Measurements from ENCODE around the gene TRO.
A peak's percentile ranks its signal among the peaks of the same experiment; 100 is the strongest.

TRO gene

GRCh38 chrX:54920610-54921426, at the start of gene TRO:
Gene TRO (plus strand): TSS chrX:54920824. CDS start chrX:54922247, 1,423 bp downstream.
- ChIA-PET CTCF (interaction anchor here (1.0 to 1.2 kb wide), 2 partner anchors 29 to 1462 kb away, joined by 5 read pairs; no protein-coding TSS in a partner anchor), POLR2A (interaction anchor here (1.0 to 1.9 kb wide), 8 partner anchors 18 to 281 kb away, joined by 3 to 15 read pairs (median 3); partner anchors contain the start of gene APEX2)
- peak; percentile 30 for DNase-seq (ENCODE audit: extremely low spot score)
- peak; percentile 85 for TF ChIP-seq PKNOX1 (IDR thresholded peaks at IDR 0.05)
- TF ChIP-seq FOXA1 (IDR thresholded peaks at IDR 0.05) = no peak

DNA sequence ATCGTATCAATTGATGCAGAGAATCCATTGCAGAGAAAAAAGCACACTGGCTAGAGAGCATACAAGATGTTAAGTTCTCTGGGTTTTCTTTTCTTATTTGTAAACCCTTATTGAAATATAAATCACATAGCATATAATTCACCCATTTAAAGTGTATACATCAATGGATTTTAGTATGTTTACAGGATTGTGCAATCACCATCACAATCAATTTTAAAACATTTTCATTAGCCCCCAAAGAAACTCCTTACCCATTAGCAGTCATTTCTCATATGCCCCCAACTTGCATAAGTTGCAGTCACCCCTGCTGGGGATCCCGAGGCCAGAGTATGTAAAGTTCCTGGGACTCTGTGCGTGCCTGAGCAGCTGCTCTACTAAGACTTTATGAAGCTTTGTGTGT, 34.9 kb upstream of the TRO start:
- no peak for DNase-seq (ENCODE audit: extremely low spot score)
- ChIA-PET CTCF (no interaction called here), POLR2A (no interaction called here)
- TF ChIP-seq CTBP1 (IDR thresholded peaks at IDR 0.05; ENCODE audit: borderline replicate concordance) (no peak), FOXA1 (IDR thresholded peaks at IDR 0.05) (no peak), LEF1 (IDR thresholded peaks at IDR 0.05; ENCODE audit: borderline replicate concordance) (no peak), SP1 (IDR thresholded peaks at IDR 0.05) (no peak), HDGF (IDR thresholded peaks at IDR 0.05; ENCODE audit: borderline replicate concordance) (no peak)

DNA sequence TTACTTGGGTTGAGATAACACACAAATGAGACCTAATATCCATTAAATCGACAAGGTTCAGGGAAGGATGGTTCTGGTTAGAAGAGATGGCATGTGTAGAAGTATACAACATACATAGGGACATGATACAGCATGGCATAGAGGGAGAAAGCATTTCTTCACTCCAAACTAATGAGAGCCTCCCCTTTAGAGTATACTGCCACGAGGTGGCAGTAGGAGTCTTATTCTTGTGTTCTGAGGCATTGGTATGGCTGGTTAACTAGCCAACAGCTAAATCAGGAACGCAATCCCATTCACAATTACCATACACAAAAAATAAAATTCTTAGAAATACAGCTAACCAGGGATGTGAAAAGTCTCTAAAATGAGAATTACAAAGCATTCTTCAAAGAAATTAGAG, 29.1 kb upstream of the TRO start:
- DNase-seq (ENCODE audit: extremely low spot score) = peak; percentile 29
- ChIA-PET POLR2A (no interaction called here), CTCF (interaction anchor here (0.5 to 1.5 kb wide), 3 partner anchors 29 to 870 kb away, joined by 5 read pairs; partner anchors contain the start of gene TRO)
- TF ChIP-seq ELF4 (IDR thresholded peaks at IDR 0.05) = no peak
- no peak for TF ChIP-seq HDGF (IDR thresholded peaks at IDR 0.05; ENCODE audit: borderline replicate concordance)

DNA sequence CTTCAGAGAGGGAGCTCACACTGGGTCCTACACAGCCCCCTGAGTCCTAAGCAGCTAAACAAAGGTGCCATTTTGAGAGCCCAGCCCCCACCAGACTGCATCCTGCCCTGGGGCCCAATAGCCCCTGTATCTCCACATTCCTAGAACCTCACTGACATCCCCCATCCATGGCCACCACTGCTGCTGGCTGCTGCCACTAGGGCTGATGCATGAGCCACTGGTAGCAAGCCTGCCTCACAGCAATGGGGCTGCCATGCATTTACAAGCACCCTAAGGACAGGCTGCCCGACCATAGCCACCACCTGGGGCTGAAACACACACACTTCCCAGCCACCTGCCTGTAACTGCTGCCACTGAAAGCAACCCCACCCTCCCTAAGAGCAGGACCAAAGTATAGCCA, 26.5 kb upstream of the TRO start:
- TF ChIP-seq SUZ12 (IDR thresholded peaks at IDR 0.05) (no peak), ARNT (IDR thresholded peaks at IDR 0.05) (no peak), SP1 (IDR thresholded peaks at IDR 0.05) (no peak), ZNF384 (IDR thresholded peaks at IDR 0.05) (no peak), PKNOX1 (IDR thresholded peaks at IDR 0.05) (no peak), L3MBTL2 (conservative IDR thresholded peaks at IDR 0.05) (no peak), LEF1 (IDR thresholded peaks at IDR 0.05; ENCODE audit: borderline replicate concordance) (no peak), BHLHE40 (IDR thresholded peaks at IDR 0.05; ENCODE audit: borderline replicate concordance) (no peak), FOXM1 (IDR thresholded peaks at IDR 0.05; ENCODE audit: borderline replicate concordance) (no peak), HDGF (IDR thresholded peaks at IDR 0.05; ENCODE audit: borderline replicate concordance) (no peak), NFRKB (IDR thresholded peaks at IDR 0.05) (no peak), ELF4 (IDR thresholded peaks at IDR 0.05) (no peak)
- no peak for DNase-seq (ENCODE audit: extremely low spot score)
- ChIA-PET CTCF (no interaction called here), POLR2A (no interaction called here)

- ChIA-PET CTCF (no interaction called here), POLR2A (no interaction called here)
- DNase-seq (ENCODE audit: extremely low spot score) = no peak
- TF ChIP-seq BHLHE40 (IDR thresholded peaks at IDR 0.05; ENCODE audit: borderline replicate concordance) (no peak), PKNOX1 (IDR thresholded peaks at IDR 0.05) (no peak), CTBP1 (IDR thresholded peaks at IDR 0.05; ENCODE audit: borderline replicate concordance) (no peak), ZNF384 (IDR thresholded peaks at IDR 0.05) (no peak), ARNT (IDR thresholded peaks at IDR 0.05) (no peak), SP1 (IDR thresholded peaks at IDR 0.05) (no peak), L3MBTL2 (conservative IDR thresholded peaks at IDR 0.05) (no peak), ELF4 (IDR thresholded peaks at IDR 0.05) (no peak), NFRKB (IDR thresholded peaks at IDR 0.05) (no peak), SUZ12 (IDR thresholded peaks at IDR 0.05) (no peak), TARDBP (IDR thresholded peaks at IDR 0.05) (no peak), LEF1 (IDR thresholded peaks at IDR 0.05; ENCODE audit: borderline replicate concordance) (no peak), HDGF (IDR thresholded peaks at IDR 0.05; ENCODE audit: borderline replicate concordance) (no peak), FOXK2 (IDR thresholded peaks at IDR 0.05) (no peak), FOXM1 (IDR thresholded peaks at IDR 0.05; ENCODE audit: borderline replicate concordance) (no peak), FOXA1 (IDR thresholded peaks at IDR 0.05) (no peak)
Observed at GRCh38 chrX:54909941-54910340, 10.7 kb upstream of the TRO start.

DNA sequence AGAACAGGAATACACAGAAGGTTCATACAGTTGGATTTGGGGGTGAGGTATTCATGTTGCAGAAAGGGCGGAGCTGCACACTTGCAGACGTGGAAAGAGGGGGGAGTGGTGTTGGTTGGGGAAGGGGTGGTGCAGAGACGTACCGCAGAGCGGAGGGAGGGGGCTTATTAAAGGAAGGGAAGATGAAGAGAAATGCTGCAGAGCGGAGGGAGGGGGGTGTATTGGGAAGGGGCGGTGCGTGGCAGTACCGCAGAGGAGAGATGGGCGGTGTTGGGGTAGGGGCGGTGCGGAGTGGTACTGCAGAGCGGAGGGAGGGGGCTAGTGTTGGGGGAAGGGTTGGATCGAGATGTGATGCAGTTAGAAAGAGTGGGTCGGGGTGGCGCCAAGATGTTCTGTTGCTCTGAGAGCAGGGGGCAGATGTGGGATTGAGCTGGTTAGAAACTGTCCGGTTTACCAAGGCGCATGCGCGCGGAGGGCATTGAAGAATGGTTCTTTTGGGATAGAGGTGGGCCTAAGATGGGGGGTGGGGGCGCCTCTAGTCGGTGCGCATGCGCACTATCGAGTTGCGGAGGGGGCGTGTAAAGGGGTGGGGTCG, 900 bp downstream of the TRO start:
- ChIA-PET CTCF (no interaction called here), POLR2A (interaction anchor here (0.8 to 1.9 kb wide), 7 partner anchors 9 to 282 kb away, joined by 3 to 15 read pairs (median 6); partner anchors contain the start of gene APEX2)

More for the DNA sequence above, 900 bp downstream of the TRO start:
- peak; percentile 39 for DNase-seq (ENCODE audit: extremely low spot score)
- TF ChIP-seq L3MBTL2 (conservative IDR thresholded peaks at IDR 0.05) (no peak), FOXK2 (IDR thresholded peaks at IDR 0.05) (no peak), ELF4 (IDR thresholded peaks at IDR 0.05) (no peak), NFRKB (IDR thresholded peaks at IDR 0.05) (no peak), SUZ12 (IDR thresholded peaks at IDR 0.05) (no peak), ARNT (IDR thresholded peaks at IDR 0.05) (no peak)
